Fibroblast of mammary gland (primary cell): Measurements from ENCODE around the gene TEKT5.
"Not testable (repeated sequence)": the region's sequence is repeated elsewhere in the genome, so short reads cannot be mapped to it uniquely, and the experiment has no call there.

Experiments used
- DNase-seq: peaks from one replicate; pipeline ENCODE4 v3.0.0-alpha.2; 2010; ENCODE audit warnings: low read depth
- H3K4me3 ChIP-seq: 2 replicates; pipeline ENCODE4 v1.5.1; 2011; ENCODE audit warnings: low read depth, mild to moderate bottlenecking, low read length, moderate library complexity; ENCODE audit not compliant: control insufficient read depth
- CTCF ChIP-seq: conservative IDR thresholded peaks from 2 replicates; pipeline ENCODE4 v1.5.1; 2011; ENCODE audit warnings: low read depth, low read length, inconsistent platforms; ENCODE audit not compliant: control insufficient read depth, insufficient read depth

TEKT5 gene

GRCh38 chr16:10694830-10695229 is at the start of gene TEKT5:
TEKT5 (minus strand) TSS chr16:10694930; CDS start chr16:10694873, 57 bp downstream.
- no peak for TF ChIP-seq CTCF
- DNase-seq = no peak
- H3K4me3 ChIP-seq = no peak within 1 kb of the TSS

GRCh38 chr16:10743610-10744369 is 49.1 kb upstream of the TEKT5 start, which contains the start of gene NUBP1:
NUBP1 (plus strand) TSS chr16:10743842; CDS start chr16:10743864, 22 bp downstream.
- DNase-seq = peak; percentile 97
- no peak for TF ChIP-seq CTCF
- H3K4me3 ChIP-seq = peak within 1 kb of the TSS; percentile 71

- no peak for DNase-seq
- TF ChIP-seq CTCF = no peak
- peak overlapping the region; percentile 71 for H3K4me3 ChIP-seq
These were observed 48.5 kb upstream of the TEKT5 start for GRCh38 chr16:10743227-10743609.

- H3K4me3 ChIP-seq = no peak overlapping the region
- TF ChIP-seq CTCF = no peak
- DNase-seq = peak; percentile 25
These were observed 47.1 kb upstream of the TEKT5 start for GRCh38 chr16:10741844-10742243.

GRCh38 chr16:10741249-10741648 is 46.5 kb upstream of the TEKT5 start:
- not testable (repeated sequence) for H3K4me3 ChIP-seq, DNase-seq

GRCh38 chr16:10740845-10741208 is 46.1 kb upstream of the TEKT5 start:
- no peak for TF ChIP-seq CTCF
- H3K4me3 ChIP-seq = no peak overlapping the region
- no peak for DNase-seq

- H3K4me3 ChIP-seq = no peak overlapping the region
- no peak for TF ChIP-seq CTCF
- DNase-seq = no peak
These were observed 45.5 kb upstream of the TEKT5 start for GRCh38 chr16:10740000-10740844.
